ENCODE data around the gene MAN1A1.

DNA sequence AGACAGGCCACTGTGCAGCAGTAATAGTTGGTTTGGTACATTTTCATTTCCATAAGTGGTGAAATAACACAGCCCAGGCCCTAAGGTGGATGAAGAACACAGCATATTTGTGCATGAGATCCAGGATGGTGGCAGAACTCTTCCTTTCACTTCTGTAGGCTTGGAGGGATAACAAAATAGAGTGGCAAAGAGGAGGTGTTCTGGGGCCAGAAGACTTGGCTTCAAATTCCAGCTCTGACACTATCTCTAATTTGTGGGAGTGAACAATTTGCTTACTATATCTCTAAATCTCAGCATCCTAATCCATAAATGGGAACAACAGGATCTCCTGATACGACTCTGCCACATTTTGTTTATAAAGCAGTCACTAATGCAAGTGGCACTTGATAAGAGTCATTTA, 159.4 kb downstream of the MAN1A1 start:
- TF ChIP-seq EZH2 (IDR thresholded peaks at IDR 0.05; ENCODE audit: borderline replicate concordance) (no peak), EZH2phosphoT487 (IDR thresholded peaks at IDR 0.05; ENCODE audit: low read depth, severe bottlenecking, unreplicated experiment) (no peak)
- TF ChIP-seq, protein P1, sequence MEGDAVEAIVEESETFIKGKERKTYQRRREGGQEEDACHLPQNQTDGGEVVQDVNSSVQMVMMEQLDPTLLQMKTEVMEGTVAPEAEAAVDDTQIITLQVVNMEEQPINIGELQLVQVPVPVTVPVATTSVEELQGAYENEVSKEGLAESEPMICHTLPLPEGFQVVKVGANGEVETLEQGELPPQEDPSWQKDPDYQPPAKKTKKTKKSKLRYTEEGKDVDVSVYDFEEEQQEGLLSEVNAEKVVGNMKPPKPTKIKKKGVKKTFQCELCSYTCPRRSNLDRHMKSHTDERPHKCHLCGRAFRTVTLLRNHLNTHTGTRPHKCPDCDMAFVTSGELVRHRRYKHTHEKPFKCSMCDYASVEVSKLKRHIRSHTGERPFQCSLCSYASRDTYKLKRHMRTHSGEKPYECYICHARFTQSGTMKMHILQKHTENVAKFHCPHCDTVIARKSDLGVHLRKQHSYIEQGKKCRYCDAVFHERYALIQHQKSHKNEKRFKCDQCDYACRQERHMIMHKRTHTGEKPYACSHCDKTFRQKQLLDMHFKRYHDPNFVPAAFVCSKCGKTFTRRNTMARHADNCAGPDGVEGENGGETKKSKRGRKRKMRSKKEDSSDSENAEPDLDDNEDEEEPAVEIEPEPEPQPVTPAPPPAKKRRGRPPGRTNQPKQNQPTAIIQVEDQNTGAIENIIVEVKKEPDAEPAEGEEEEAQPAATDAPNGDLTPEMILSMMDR (IDR thresholded peaks at IDR 0.05; ENCODE audit: poor library complexity), result no peak

Data from hepatocyte (in vitro differentiated cells).